ENCODE measurements around the gene MYADML2. TPM values are rescaled to one million over a fixed set of nuclear protein-coding genes. Genes with fewer than 3 reads are reported as not detected.

The MYADML2 gene
- total RNA-seq, 1 experiment from 2014 or later: not detected

- Histone ChIP-seq H3K36me3 (ENCODE audit: insufficient read depth, low read length, poor library complexity, severe bottlenecking) (peaks cover 31% of the 10 kb centered on the region), H3K4me1 (ENCODE audit: insufficient read depth, low read length, poor library complexity, severe bottlenecking) (peaks cover 5% of the 10 kb centered on the region), H3K27ac (ENCODE audit: low read depth, low read length, poor library complexity, severe bottlenecking) (no peak overlapping the region), H3K4me3 (ENCODE audit: low read depth, low read length, poor library complexity, severe bottlenecking) (no peak overlapping the region), H3K9me3 (ENCODE audit: low read depth, low read length, poor library complexity, severe bottlenecking) (no peaks in the 10 kb centered on the region), H3K27me3 (replicated peaks; ENCODE audit: insufficient read depth, low read depth, low read length, poor library complexity) (no peaks in the 10 kb centered on the region)
- no peak for TF ChIP-seq CTCF (conservative IDR thresholded peaks at IDR 0.05; ENCODE audit: low read depth, low read length)
- TF ChIP-seq EZH2 (IDR thresholded peaks at IDR 0.05; ENCODE audit: borderline replicate concordance, low read depth, low read length, poor library complexity, severe bottlenecking): no peak
- no peak for DNase-seq (ENCODE audit: low spot score)
- ChIA-PET POLR2A (ENCODE audit: low non-redundant PET) (no interaction called here), CTCF (no interaction called here)
- intact Hi-C loops (cut with micrococcal nuclease; ENCODE audit: unreplicated experiment): no loop called here
- BruUV-seq (replicated peaks): no TSS peak
Observed at GRCh38 chr17:81907219-81908145, 39.6 kb downstream of the MYADML2 start.

- no TSS peak for BruUV-seq (replicated peaks)
- CTCF ChIA-PET: no interaction called here
- intact Hi-C loops (cut with micrococcal nuclease; ENCODE audit: unreplicated experiment): no loop called here
- no peak overlapping the region for H3K27ac ChIP-seq (ENCODE audit: low read depth, low read length, poor library complexity, severe bottlenecking)
- H3K4me3 ChIP-seq (ENCODE audit: low read depth, low read length, poor library complexity, severe bottlenecking): no peak overlapping the region
- TF ChIP-seq CTCF (conservative IDR thresholded peaks at IDR 0.05; ENCODE audit: low read depth, low read length) (peak; percentile 29; the same call in 1 of the 2 replicates), EZH2 (IDR thresholded peaks at IDR 0.05; ENCODE audit: borderline replicate concordance, low read depth, low read length, poor library complexity, severe bottlenecking) (no peak)
- peaks cover 30% of the 10 kb centered on the region for H3K36me3 ChIP-seq (ENCODE audit: insufficient read depth, low read length, poor library complexity, severe bottlenecking)
- H3K4me1 ChIP-seq (ENCODE audit: insufficient read depth, low read length, poor library complexity, severe bottlenecking): peaks cover 9% of the 10 kb centered on the region
- no peak for DNase-seq (ENCODE audit: low spot score)
- no peaks in the 10 kb centered on the region for H3K9me3 ChIP-seq (ENCODE audit: low read depth, low read length, poor library complexity, severe bottlenecking)
- POLR2A ChIA-PET (ENCODE audit: low non-redundant PET): no interaction called here
- H3K27me3 ChIP-seq (replicated peaks; ENCODE audit: insufficient read depth, low read depth, low read length, poor library complexity): no peaks in the 10 kb centered on the region
Observed at GRCh38 chr17:81906476-81907218, 40.4 kb downstream of the MYADML2 start.

GRCh38 chr17:81905993-81906392 lies 41.0 kb downstream of the MYADML2 start:
- H3K4me1 ChIP-seq (ENCODE audit: insufficient read depth, low read length, poor library complexity, severe bottlenecking): peaks cover 10% of the 10 kb centered on the region
- H3K27ac ChIP-seq (ENCODE audit: low read depth, low read length, poor library complexity, severe bottlenecking): no peak overlapping the region
- DNase-seq (ENCODE audit: low spot score): no peak
- H3K27me3 ChIP-seq (replicated peaks; ENCODE audit: insufficient read depth, low read depth, low read length, poor library complexity): no peaks in the 10 kb centered on the region
- POLR2A ChIA-PET (ENCODE audit: low non-redundant PET): no interaction called here
- intact Hi-C loops (cut with micrococcal nuclease; ENCODE audit: unreplicated experiment): no loop called here
- H3K36me3 ChIP-seq (ENCODE audit: insufficient read depth, low read length, poor library complexity, severe bottlenecking): peaks cover 30% of the 10 kb centered on the region
- CTCF ChIA-PET: no interaction called here
- no peak for TF ChIP-seq EZH2 (IDR thresholded peaks at IDR 0.05; ENCODE audit: borderline replicate concordance, low read depth, low read length, poor library complexity, severe bottlenecking)
- TF ChIP-seq CTCF (conservative IDR thresholded peaks at IDR 0.05; ENCODE audit: low read depth, low read length): no peak
- no peak overlapping the region for H3K4me3 ChIP-seq (ENCODE audit: low read depth, low read length, poor library complexity, severe bottlenecking)
- BruUV-seq (replicated peaks): no TSS peak
- H3K9me3 ChIP-seq (ENCODE audit: low read depth, low read length, poor library complexity, severe bottlenecking): no peaks in the 10 kb centered on the region
